Breast epithelium (tissue), 4 donors: ENCODE results near the gene PRR9. TPM values are rescaled to one million over a fixed set of nuclear protein-coding genes. Genes with fewer than 3 reads are reported as not detected.

Source experiments
- DNase-seq, 2 donors: peaks; one replicate each; pipeline ENCODE4 v3.0.0-alpha.2; 2019; ENCODE audit warnings: low spot score in 2 of 2
- H3K27ac ChIP-seq, 2 donors: fragments of 200-600 bp; sonication (generic) in 1 of 2; one replicate each; pipeline ENCODE4 v1.5.1; 2016 to 2019; ENCODE audit warnings: mild to moderate bottlenecking in 1 of 2
- H3K27me3 ChIP-seq, 2 donors: fragments of 200-600 bp; sonication (generic) in 1 of 2; one replicate each; pipeline versions ENCODE4 v1.5.1 to v1.6.0; 2017 to 2019; ENCODE audit warnings: control low read depth in 1 of 2, mild to moderate bottlenecking in 1 of 2
- H3K36me3 ChIP-seq: fragments of 200-600 bp; one replicate; pipeline ENCODE4 v1.5.1; 2019
- H3K4me1 ChIP-seq, 2 donors: fragments of 200-600 bp; sonication (generic); one replicate each; pipeline ENCODE4 v1.5.1; 2016 to 2019; ENCODE audit warnings: control low read depth in 1 of 2
- H3K4me3 ChIP-seq, 3 donors: fragments of 200-600 bp; sonication (generic); 1 replicate in 2 of 3; 2 replicates in 1 of 3; pipeline ENCODE4 v1.5.1; 2016 to 2019; ENCODE audit warnings: mild to moderate bottlenecking in 3 of 3, moderate library complexity in 2 of 3
- H3K9me3 ChIP-seq, 2 donors: fragments of 200-600 bp; sonication (generic) in 1 of 2; one replicate each; pipeline ENCODE4 v1.5.1; 2016 to 2019; ENCODE audit warnings: control low read depth in 1 of 2
- POLR2A ChIP-seq: fragments of 450-650 bp; IDR thresholded peaks from one replicate; pipeline ENCODE4 v1.6.1; 2016; ENCODE audit warnings: antibody characterized with exemption, mild to moderate bottlenecking, moderate library complexity
- POLR2AphosphoS5 ChIP-seq, 3 donors: sonication (generic); formaldehyde crosslinking; IDR thresholded peaks; one replicate each; pipeline ENCODE4 v1.6.1; 2017; ENCODE audit warnings: antibody characterized with exemption in 3 of 3
- intact Hi-C: fragments of 100-400 bp; cut with DNase I; formaldehyde crosslinking; loops from one replicate; pipeline ENCODE4 v1.15.1; 2023; ENCODE audit warnings: low total_unique reads
- total RNA-seq, 3 donors: library from RNA; depleted of rRNA; stranded (reverse); fragments of >200 nt; gene quantifications; one replicate each; pipeline ENCODE4 v1.1.0, GENCODE V29; 2016
- TF ChIP-seq, protein P1 (sequence below), 3 donors: fragments of 450-650 bp; IDR thresholded peaks; one replicate each; pipeline ENCODE4 v1.5.1; 2016 to 2017; ENCODE audit warnings: antibody characterized with exemption in 3 of 3, mild to moderate bottlenecking in 3 of 3, moderate library complexity in 3 of 3

The PRR9 gene
- total RNA-seq, 3 donors from 2014 or later: not detected

DNA sequence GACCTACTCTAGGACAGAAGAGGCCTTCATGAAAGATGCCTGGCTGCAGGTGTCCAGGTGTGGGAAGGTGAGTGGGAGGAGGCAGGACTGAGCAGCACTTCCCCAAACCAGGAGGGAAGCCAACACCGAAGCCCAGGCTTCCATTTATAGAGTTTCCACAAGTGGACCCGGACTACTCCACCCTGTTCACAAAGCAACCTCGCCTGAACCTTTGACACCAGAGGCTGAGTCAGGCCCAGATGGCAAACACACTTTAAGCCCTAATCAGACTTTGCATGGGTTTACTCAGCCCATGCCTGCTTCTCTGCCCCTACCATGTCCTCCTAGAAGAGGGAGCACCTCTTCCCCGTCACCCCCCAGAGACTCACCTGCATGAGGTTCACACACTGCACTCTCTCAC, 14.0 kb downstream of the PRR9 start:
- Histone ChIP-seq H3K27ac (no peak overlapping the region), H3K4me1 (no peaks in the 10 kb centered on the region), H3K9me3 (no peaks in the 10 kb centered on the region), H3K36me3 (no peaks in the 10 kb centered on the region), H3K27me3 (no peaks in the 10 kb centered on the region), H3K4me3 (no peak overlapping the region)
- intact Hi-C loops: no loop called here
- TF ChIP-seq, protein P1, sequence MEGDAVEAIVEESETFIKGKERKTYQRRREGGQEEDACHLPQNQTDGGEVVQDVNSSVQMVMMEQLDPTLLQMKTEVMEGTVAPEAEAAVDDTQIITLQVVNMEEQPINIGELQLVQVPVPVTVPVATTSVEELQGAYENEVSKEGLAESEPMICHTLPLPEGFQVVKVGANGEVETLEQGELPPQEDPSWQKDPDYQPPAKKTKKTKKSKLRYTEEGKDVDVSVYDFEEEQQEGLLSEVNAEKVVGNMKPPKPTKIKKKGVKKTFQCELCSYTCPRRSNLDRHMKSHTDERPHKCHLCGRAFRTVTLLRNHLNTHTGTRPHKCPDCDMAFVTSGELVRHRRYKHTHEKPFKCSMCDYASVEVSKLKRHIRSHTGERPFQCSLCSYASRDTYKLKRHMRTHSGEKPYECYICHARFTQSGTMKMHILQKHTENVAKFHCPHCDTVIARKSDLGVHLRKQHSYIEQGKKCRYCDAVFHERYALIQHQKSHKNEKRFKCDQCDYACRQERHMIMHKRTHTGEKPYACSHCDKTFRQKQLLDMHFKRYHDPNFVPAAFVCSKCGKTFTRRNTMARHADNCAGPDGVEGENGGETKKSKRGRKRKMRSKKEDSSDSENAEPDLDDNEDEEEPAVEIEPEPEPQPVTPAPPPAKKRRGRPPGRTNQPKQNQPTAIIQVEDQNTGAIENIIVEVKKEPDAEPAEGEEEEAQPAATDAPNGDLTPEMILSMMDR (IDR thresholded peaks at IDR 0.05): no peak
- TF ChIP-seq POLR2A: no peak
- TF ChIP-seq POLR2AphosphoS5 (IDR thresholded peaks at IDR 0.05): no peak
- DNase-seq: no peak

DNA sequence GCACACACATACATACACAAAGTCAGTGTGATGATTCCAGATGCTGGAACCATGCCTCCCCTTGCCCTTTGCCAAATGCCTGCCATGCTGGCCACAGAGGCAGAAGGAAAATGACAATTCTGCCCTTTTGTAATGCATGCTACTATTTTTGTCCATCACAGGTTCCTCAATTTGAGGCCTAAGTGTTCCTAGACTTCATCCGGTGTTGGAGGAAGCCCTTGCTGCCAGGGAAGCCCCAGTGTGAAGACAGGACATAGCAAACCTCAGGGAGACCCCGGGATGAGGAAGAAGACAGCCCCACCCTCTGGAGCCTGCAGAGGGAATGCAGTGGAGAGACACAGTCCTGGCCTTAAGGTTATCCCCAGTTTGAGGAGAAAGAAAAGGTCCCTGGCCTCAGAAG, 14.4 kb downstream of the PRR9 start:
- intact Hi-C loops: no loop called here
- H3K4me3 ChIP-seq: no peak overlapping the region
- H3K27me3 ChIP-seq: no peaks in the 10 kb centered on the region
- TF ChIP-seq POLR2AphosphoS5 (IDR thresholded peaks at IDR 0.05): no peak
- TF ChIP-seq, protein P1 (IDR thresholded peaks at IDR 0.05): no peak
- no peaks in the 10 kb centered on the region for H3K36me3 ChIP-seq
- DNase-seq: no peak
- no peak overlapping the region for H3K27ac ChIP-seq
- no peaks in the 10 kb centered on the region for H3K9me3 ChIP-seq
- H3K4me1 ChIP-seq: no peaks in the 10 kb centered on the region

DNA sequence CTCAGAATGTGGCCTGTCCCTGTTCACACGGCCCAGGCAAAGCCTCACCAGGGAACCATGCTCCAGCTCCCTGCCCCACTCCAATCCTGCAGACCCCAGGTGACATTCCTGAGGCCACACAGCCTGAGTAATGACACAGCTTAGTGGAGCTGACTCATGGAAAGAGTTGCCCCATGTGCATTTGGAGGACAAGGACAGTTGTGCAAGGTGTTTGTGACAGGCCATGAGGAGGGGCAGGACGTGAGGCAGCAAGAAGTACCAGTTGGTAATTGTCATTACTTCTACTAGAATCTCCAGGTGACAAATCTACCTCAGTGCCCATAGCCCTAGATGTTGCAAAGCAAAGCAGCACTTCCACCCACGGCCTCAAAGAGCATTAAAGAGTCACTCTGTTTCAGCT, 15.2 kb downstream of the PRR9 start:
- intact Hi-C loops: no loop called here
- H3K27me3 ChIP-seq: no peaks in the 10 kb centered on the region

DNA sequence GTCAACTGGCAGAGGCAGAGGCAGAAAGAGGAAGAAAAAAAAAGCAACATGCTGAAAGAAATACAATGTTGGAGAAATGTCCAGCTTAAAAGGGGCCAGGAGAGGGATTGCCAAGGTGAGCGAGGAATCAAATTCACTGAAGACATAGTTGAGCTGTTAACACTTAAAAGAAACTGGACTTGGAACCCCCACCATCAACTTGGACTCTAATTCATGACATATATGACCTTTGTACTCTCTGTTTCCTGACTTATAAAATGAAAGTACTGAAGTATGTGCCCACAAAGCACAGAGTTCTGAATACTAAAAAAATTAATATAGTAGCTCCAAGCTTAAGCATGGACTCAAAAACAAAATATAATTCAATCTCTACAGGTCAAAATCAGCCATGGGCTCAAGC, 16.1 kb downstream of the PRR9 start:
- intact Hi-C loops: no loop called here
- Histone ChIP-seq H3K27me3 (no peaks in the 10 kb centered on the region), H3K4me3 (no peak overlapping the region), H3K4me1 (no peaks in the 10 kb centered on the region), H3K9me3 (no peaks in the 10 kb centered on the region), H3K36me3 (no peaks in the 10 kb centered on the region), H3K27ac (no peak overlapping the region)
- TF ChIP-seq, protein P1 (IDR thresholded peaks at IDR 0.05): no peak
- TF ChIP-seq POLR2AphosphoS5 (IDR thresholded peaks at IDR 0.05): no peak
- no peak for TF ChIP-seq POLR2A
- no peak for DNase-seq

More for the DNA sequence above, 15.2 kb downstream of the PRR9 start:
- no peak for DNase-seq
- Histone ChIP-seq H3K36me3 (no peaks in the 10 kb centered on the region), H3K27ac (no peak overlapping the region), H3K4me1 (no peaks in the 10 kb centered on the region), H3K4me3 (no peak overlapping the region), H3K9me3 (no peaks in the 10 kb centered on the region)
- TF ChIP-seq POLR2AphosphoS5 (IDR thresholded peaks at IDR 0.05) (no peak), POLR2A (no peak)
- TF ChIP-seq, protein P1 (IDR thresholded peaks at IDR 0.05): no peak

DNA sequence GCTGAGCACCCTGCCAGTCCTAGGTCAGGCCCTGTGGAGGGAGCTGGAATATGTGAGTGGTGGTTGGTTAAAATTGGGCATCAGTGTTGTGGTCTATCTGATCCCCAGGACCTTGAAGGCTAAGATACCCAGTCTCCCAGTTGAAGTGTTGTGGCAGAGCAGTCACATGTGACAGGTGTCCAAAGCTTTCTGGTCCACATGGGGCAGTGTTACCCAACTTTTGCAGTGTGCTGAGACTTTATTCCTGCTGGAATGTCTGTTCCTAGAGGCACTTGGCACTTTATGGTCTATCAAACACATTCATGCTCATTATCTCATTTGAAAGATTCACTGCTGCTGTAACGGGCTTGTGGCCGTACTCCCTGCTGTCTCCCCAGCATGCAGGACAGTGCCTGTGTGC, 21.1 kb downstream of the PRR9 start:
- no peaks in the 10 kb centered on the region for H3K36me3 ChIP-seq
- no peaks in the 10 kb centered on the region for H3K9me3 ChIP-seq
- H3K4me3 ChIP-seq: no peak overlapping the region
- H3K27me3 ChIP-seq: no peaks in the 10 kb centered on the region
- intact Hi-C loops: no loop called here
- no peak overlapping the region for H3K27ac ChIP-seq
- DNase-seq: no peak
- TF ChIP-seq, protein P1 (IDR thresholded peaks at IDR 0.05): no peak
- TF ChIP-seq POLR2A (no peak), POLR2AphosphoS5 (IDR thresholded peaks at IDR 0.05) (no peak)
- no peaks in the 10 kb centered on the region for H3K4me1 ChIP-seq
